ENCODE data around the gene SMC3. TPM values are rescaled to one million over a fixed set of nuclear protein-coding genes. Genes with fewer than 3 reads are reported as not detected.
A peak's percentile ranks its signal among the peaks of the same experiment; 100 is the strongest.

The SMC3 gene
- total RNA-seq, 1 donor from 2014 or later: 60.6 TPM

GRCh38 chr10:110571093-110571743, 3.7 kb downstream of the SMC3 start:
- Mint-ChIP-seq H3K4me3 (no peak overlapping the region), H3K27me3 (no peaks in the 10 kb centered on the region), H3K9me3 (no peaks in the 10 kb centered on the region), H3K27ac (no peak overlapping the region), H3K36me3 (peaks cover 12% of the 10 kb centered on the region), H3K4me1 (ENCODE audit: unreplicated experiment) (peaks cover 41% of the 10 kb centered on the region)
- TF ChIP-seq, protein P1, sequence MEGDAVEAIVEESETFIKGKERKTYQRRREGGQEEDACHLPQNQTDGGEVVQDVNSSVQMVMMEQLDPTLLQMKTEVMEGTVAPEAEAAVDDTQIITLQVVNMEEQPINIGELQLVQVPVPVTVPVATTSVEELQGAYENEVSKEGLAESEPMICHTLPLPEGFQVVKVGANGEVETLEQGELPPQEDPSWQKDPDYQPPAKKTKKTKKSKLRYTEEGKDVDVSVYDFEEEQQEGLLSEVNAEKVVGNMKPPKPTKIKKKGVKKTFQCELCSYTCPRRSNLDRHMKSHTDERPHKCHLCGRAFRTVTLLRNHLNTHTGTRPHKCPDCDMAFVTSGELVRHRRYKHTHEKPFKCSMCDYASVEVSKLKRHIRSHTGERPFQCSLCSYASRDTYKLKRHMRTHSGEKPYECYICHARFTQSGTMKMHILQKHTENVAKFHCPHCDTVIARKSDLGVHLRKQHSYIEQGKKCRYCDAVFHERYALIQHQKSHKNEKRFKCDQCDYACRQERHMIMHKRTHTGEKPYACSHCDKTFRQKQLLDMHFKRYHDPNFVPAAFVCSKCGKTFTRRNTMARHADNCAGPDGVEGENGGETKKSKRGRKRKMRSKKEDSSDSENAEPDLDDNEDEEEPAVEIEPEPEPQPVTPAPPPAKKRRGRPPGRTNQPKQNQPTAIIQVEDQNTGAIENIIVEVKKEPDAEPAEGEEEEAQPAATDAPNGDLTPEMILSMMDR (conservative IDR thresholded peaks at IDR 0.05): no peak
- no peak for DNase-seq (ENCODE audit: extremely low spot score, unreplicated experiment)

- Mint-ChIP-seq H3K36me3 (peaks cover 17% of the 10 kb centered on the region), H3K4me1 (ENCODE audit: unreplicated experiment) (peaks cover 32% of the 10 kb centered on the region), H3K27me3 (no peaks in the 10 kb centered on the region), H3K4me3 (no peak overlapping the region), H3K27ac (no peak overlapping the region), H3K9me3 (no peaks in the 10 kb centered on the region)
- no peak for DNase-seq (ENCODE audit: extremely low spot score, unreplicated experiment)
- TF ChIP-seq, protein P1 (conservative IDR thresholded peaks at IDR 0.05): no peak
Observed at GRCh38 chr10:110572862-110573261, 5.4 kb downstream of the SMC3 start.

DNA sequence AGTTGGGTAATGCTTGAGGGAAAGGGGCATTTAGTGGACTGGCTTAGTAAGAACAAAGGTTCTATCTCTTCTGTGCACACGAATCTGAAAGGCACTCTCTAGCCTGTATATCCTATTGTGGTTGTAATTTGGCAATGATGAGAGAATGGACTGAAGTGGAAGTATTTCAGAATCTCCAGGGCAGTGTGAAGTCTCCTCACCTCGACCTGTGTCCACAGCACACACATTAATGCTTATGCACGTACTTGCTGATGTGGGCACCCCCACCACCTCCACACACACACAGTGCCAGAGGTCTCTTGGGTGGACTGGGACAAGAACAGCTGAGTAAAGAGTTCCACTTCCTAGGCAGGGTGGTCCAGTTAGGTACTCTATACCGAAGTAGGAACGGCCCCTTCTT, 6.9 kb downstream of the SMC3 start:
- peaks cover 28% of the 10 kb centered on the region for H3K36me3 Mint-ChIP-seq
- H3K4me3 Mint-ChIP-seq: no peak overlapping the region
- DNase-seq (ENCODE audit: extremely low spot score, unreplicated experiment): no peak
- TF ChIP-seq, protein P1 (conservative IDR thresholded peaks at IDR 0.05): no peak
- H3K9me3 Mint-ChIP-seq: no peaks in the 10 kb centered on the region
- H3K27ac Mint-ChIP-seq: peak overlapping the region; percentile 35
- peaks cover 25% of the 10 kb centered on the region for H3K4me1 Mint-ChIP-seq (ENCODE audit: unreplicated experiment)
- H3K27me3 Mint-ChIP-seq: no peaks in the 10 kb centered on the region

- DNase-seq (ENCODE audit: extremely low spot score, unreplicated experiment): no peak
- peaks cover 31% of the 10 kb centered on the region for H3K36me3 Mint-ChIP-seq
- H3K27ac Mint-ChIP-seq: no peak overlapping the region
- peaks cover 15% of the 10 kb centered on the region for H3K4me1 Mint-ChIP-seq (ENCODE audit: unreplicated experiment)
- H3K4me3 Mint-ChIP-seq: no peak overlapping the region
- H3K27me3 Mint-ChIP-seq: no peaks in the 10 kb centered on the region
- H3K9me3 Mint-ChIP-seq: no peaks in the 10 kb centered on the region
- TF ChIP-seq, protein P1 (conservative IDR thresholded peaks at IDR 0.05): no peak
Observed at GRCh38 chr10:110576220-110576619, 8.7 kb downstream of the SMC3 start.

DNA sequence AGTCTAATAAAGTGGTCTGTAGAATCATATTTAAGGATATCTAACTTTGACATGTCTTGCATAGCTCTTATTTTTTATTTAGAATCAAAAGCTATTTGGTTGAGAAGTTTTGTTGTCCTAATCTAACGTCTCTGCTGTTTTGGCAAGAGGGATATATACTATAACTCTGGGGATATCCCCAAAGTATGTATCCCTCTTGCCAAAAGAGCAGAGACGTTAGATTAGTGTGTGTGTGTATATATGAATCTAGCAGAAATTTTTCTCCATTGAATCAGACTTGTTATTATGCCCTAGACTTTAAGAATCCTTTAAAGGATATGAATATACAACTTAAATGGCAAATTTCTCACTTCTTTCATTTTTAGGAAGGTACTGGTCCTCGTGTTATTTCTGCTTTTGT, 9.6 kb downstream of the SMC3 start:
- TF ChIP-seq, protein P1 (conservative IDR thresholded peaks at IDR 0.05): no peak
- Mint-ChIP-seq H3K27ac (no peak overlapping the region), H3K27me3 (no peaks in the 10 kb centered on the region), H3K4me1 (ENCODE audit: unreplicated experiment) (peaks cover 14% of the 10 kb centered on the region), H3K36me3 (peaks cover 34% of the 10 kb centered on the region), H3K4me3 (no peak overlapping the region), H3K9me3 (no peaks in the 10 kb centered on the region)
- no peak for DNase-seq (ENCODE audit: extremely low spot score, unreplicated experiment)

All from type B pancreatic cell (in vitro differentiated cells).